ENCODE data around the gene RNF145. TPM values are rescaled to one million over a fixed set of nuclear protein-coding genes. Genes with fewer than 3 reads are reported as not detected.

The RNF145 gene
- total RNA-seq, 1 experiment from 2014 or later = 13.7 TPM

DNA sequence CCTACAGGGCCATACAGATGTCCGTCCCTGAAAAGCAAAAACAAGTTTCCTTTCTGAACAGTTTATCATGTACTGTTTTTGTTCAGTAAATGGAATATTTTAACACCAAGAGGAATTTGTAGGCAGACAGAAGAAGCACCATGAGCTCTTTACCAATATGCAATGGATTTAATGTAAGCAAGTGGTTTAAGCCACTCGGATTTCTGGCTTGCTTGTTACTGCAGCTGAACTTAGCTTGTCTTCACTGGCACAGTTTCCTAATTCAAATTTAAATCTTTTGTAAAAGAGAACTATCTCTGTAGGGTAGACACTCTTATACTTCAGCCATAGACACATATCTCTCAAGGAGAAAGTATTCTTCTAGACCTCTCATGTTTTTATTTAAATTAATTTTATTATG is 96.9 kb downstream of the RNF145 start:
- POLR2A ChIA-PET (ENCODE audit: unreplicated experiment) = no interaction called here
- intact Hi-C loops (cut with micrococcal nuclease) = no loop called here
- peaks cover 46% of the 10 kb centered on the region for H3K27me3 ChIP-seq (ENCODE audit: low read length)

More for the DNA sequence above, 96.9 kb downstream of the RNF145 start:
- Histone ChIP-seq H4K20me1 (ENCODE audit: low read length) (no peaks in the 10 kb centered on the region), H3K9ac (ENCODE audit: low read length) (no peak overlapping the region), H3F3A (ENCODE audit: low read length, unreplicated experiment) (no peaks in the 10 kb centered on the region), H3K4me2 (ENCODE audit: low read length) (no peak overlapping the region), H3K9me3 (ENCODE audit: low read length) (no peaks in the 10 kb centered on the region), H3K79me2 (ENCODE audit: low read length) (no peaks in the 10 kb centered on the region), H2AFZ (ENCODE audit: low read length) (no peak overlapping the region), H3K9me2 (replicated peaks; ENCODE audit: low read length) (no peaks in the 10 kb centered on the region), H3K4me3 (ENCODE audit: low read length) (no peak overlapping the region), H3K36me3 (ENCODE audit: low read depth, low read length) (no peaks in the 10 kb centered on the region), H3K27ac (ENCODE audit: low read length) (no peak overlapping the region), H3K4me1 (ENCODE audit: insufficient read depth, low read length) (no peaks in the 10 kb centered on the region)
- DNase-seq = no peak
- no TSS peak for BruUV-seq (replicated peaks)
- CTCF ChIA-PET = no interaction called here
- TF ChIP-seq EZH2phosphoT487 (IDR thresholded peaks at IDR 0.05; ENCODE audit: borderline replicate concordance, low read length) (no peak), CTCF (conservative IDR thresholded peaks at IDR 0.05; ENCODE audit: low read depth, low read length) (no peak), EZH2 (IDR thresholded peaks at IDR 0.05; ENCODE audit: low read length, unreplicated experiment) (no peak)
- ATAC-seq = no peak

Other genes with a start within 250 kb of the RNF145 start
- 0.29 and 1.3 TPM in 2 replicates for gene EBF1, start 109.6 kb downstream of the RNF145 start, total RNA-seq (2014; rRNA removed)
- gene UBLCP1, start 53.7 kb upstream of the RNF145 start, total RNA-seq (2014; rRNA removed) = 8.9 and 9.5 TPM in 2 replicates
- gene IL12B, start 120.9 kb upstream of the RNF145 start, total RNA-seq (2014; rRNA removed) = not detected in 2 replicates

All from PC-3 (cell line).